GM10248 (cell line): ENCODE measurements around the gene DGKD.

Experiments
- CTCF ChIA-PET: fragments of 300-600 bp; sonication (Branson Sonifier 250); formaldehyde crosslinking; extraction: SDS; loops from one replicate; lab custom pipeline; 2021; ENCODE audit warnings: antibody characterized with exemption; lab: Yijun Ruan, JAX
- POLR2A ChIA-PET: fragments of 350-650 bp; sonication (Branson Sonifier 250); formaldehyde crosslinking; extraction: SDS; loops from one replicate; lab custom pipeline; 2020; ENCODE audit warnings: antibody characterized with exemption; lab: Yijun Ruan, JAX
- DNase-seq: peaks from one replicate; pipeline ENCODE4 v3.0.0; 2012; ENCODE audit errors: extremely low spot score
- TF ChIP-seq, protein P1 (sequence below): IDR thresholded peaks from 2 replicates; pipeline ENCODE4 v1.5.1; 2012; ENCODE audit warnings: mild to moderate bottlenecking, low read depth; ENCODE audit errors: extremely low read depth, missing control alignments, control extremely low read depth

DGKD gene

DNA sequence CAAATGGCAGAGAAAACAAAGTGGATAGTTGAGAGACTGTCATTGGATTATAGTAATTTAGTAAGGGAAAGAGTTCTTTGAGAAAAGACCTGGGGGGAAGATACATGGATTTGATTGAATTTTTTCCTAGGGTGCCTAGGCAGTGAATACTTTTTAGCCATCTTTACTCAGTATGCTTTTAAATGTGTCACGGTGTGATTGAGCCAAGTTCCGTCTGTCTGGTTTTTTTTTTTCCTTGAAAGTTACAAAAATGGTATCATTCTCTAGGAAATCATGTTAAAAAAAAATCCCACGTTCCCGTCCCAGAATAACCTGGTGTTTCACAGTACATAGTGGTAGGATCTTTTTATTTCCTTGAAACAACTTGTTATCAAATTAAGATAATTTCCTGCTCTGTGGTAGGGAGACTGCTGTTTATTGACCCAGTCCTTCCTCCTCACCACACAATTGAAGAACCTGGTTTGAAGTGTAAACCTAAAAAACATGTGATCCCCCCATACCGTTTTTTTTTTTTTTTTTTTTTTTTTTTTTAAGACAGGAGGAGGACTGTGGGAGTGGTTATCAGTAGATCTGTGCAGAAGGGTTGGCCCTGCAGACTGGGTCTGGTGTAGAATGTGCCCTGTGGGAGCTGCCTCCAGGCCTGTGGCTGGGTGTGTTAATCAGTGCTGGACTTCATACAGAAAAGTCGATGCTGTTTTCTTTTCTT is 55.1 kb downstream of the DGKD start:
- POLR2A ChIA-PET: interaction anchor here (0.6 kb wide), 1 partner anchor 348 kb away, joined by 3 read pairs; no protein-coding TSS in a partner anchor
- TF ChIP-seq, protein P1, sequence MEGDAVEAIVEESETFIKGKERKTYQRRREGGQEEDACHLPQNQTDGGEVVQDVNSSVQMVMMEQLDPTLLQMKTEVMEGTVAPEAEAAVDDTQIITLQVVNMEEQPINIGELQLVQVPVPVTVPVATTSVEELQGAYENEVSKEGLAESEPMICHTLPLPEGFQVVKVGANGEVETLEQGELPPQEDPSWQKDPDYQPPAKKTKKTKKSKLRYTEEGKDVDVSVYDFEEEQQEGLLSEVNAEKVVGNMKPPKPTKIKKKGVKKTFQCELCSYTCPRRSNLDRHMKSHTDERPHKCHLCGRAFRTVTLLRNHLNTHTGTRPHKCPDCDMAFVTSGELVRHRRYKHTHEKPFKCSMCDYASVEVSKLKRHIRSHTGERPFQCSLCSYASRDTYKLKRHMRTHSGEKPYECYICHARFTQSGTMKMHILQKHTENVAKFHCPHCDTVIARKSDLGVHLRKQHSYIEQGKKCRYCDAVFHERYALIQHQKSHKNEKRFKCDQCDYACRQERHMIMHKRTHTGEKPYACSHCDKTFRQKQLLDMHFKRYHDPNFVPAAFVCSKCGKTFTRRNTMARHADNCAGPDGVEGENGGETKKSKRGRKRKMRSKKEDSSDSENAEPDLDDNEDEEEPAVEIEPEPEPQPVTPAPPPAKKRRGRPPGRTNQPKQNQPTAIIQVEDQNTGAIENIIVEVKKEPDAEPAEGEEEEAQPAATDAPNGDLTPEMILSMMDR: no peak
- CTCF ChIA-PET: interaction anchor here (1.0 to 10.6 kb wide), 3 partner anchors 10 to 34 kb away, joined by 3 to 121 read pairs (median 5); no protein-coding TSS in a partner anchor
- no peak for DNase-seq

DNA sequence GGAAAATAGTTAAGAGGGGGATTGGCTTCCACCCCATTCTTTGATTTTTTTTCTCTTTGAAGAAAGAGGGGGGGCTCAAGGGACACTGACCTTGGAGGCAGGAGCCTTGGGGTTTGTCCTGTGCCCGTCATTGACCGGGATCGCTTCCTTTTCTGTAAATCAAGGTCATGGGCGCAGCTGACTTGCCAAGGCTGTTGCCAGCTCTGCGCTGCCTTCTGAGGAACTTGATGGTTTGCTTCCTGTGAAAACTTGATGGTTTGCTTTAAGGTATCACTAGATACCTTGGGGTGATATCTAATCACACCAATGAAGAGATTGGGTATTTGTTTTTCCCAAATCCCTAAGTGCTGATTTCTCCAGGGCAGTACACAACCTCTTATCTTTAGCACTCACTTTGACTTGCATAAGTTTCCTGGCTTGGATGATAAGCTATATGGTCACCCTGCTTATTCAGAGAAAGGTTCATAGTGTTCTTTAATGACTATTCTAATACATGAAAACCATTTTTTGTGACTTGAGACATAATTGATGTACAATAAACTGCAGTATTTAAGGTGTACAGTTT is 56.0 kb downstream of the DGKD start:
- POLR2A ChIA-PET: interaction anchor here (0.6 to 1.1 kb wide), 2 partner anchors 9 to 349 kb away, joined by 3 read pairs; no protein-coding TSS in a partner anchor
- TF ChIP-seq, protein P1: no peak
- no peak for DNase-seq
- CTCF ChIA-PET: interaction anchor here (1.0 to 10.6 kb wide), 4 partner anchors 9 to 33 kb away, joined by 3 to 121 read pairs (median 5); no protein-coding TSS in a partner anchor

DNA sequence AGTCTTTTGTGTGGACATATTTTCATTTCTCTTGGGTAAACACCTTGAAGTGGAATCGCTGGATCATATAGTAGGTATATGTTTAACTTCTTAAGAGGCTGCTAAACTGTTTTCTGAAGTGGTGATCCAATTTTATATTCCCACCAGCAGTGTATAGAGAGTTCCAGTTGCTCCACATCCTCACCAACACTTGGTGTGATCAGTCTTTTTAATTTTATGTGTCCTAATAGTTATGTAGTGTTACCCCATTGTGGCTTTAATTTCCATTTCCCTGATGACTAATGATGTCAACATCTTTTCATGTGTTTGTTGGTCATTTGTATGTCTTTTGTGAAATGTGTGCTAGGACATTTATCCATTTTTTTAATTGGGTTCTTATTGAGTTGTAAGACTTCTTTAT is 56.9 kb downstream of the DGKD start:
- TF ChIP-seq, protein P1: no peak
- POLR2A ChIA-PET: no interaction called here
- DNase-seq: no peak
- CTCF ChIA-PET: interaction anchor here (1.0 kb wide), 1 partner anchor 10 kb away, joined by 5 read pairs; no protein-coding TSS in a partner anchor

- CTCF ChIA-PET: no interaction called here
- TF ChIP-seq, protein P1: no peak
These were observed 58.1 kb downstream of the DGKD start for GRCh38 chr2:233412405-233412804.

DNA sequence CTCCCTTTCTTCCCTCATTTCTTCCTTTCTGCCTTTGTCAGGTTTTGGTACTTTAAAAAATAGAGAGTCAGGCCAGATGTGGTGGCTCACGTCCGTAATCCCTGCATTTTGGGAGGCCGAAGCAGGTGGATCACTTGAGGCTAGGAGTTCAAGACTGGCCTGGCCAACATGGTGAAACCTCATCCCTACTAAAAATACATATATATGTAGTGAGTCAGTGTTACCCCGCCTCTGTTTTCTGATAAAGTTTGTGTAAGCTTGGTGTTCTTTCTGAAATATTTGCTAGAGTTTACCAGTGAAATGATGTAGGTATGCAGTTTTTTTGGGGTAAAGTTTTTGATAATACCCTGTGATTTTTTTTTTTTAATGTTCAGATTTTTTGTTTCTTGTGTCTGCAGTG is 58.8 kb downstream of the DGKD start:
- TF ChIP-seq, protein P1: no peak
- DNase-seq: no peak
- ChIA-PET CTCF (interaction anchor here (12.4 kb wide), 1 partner anchor 8 kb away, joined by 121 read pairs; no protein-coding TSS in a partner anchor), POLR2A (no interaction called here)

More at GRCh38 chr2:233412405-233412804, 58.1 kb downstream of the DGKD start:
- no peak for DNase-seq
- POLR2A ChIA-PET: no interaction called here

DNA sequence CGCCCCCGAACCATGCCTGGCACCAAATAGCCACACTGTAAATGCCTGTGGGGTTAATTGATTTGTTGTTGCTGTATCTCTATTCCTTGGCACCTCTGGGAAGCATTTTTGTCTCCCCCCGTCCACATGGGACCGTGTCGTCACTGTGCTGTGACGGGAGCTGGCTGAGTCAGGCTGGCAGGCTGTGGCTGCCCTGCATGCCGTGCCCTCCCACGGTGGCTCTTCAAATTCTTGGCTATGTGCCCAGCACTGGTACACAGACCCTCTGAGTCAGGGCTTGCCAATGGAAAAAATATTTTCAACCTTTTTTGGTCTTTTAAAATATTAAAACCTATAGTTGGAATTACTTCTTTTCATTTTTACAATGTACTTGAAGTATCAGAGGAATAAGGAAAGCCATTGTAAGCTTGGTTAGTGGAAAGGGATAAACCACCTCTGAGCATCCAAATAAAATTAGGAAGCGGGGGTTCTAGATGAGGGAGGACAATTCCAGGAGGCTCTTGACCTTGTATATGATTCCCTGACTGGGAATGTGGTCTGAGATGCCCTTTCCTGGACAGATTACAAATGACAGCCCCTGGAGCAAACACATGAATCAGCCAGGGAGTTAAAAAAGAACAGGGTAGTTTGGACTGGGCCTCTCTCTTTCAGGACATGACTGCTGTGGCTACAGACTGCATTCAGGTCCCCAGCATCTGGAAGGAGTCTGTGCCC is 59.4 kb downstream of the DGKD start:
- CTCF ChIA-PET: interaction anchor here (1.2 to 12.4 kb wide), 3 partner anchors 8 to 298 kb away, joined by 3 to 121 read pairs (median 4); no protein-coding TSS in a partner anchor
- TF ChIP-seq, protein P1: no peak
- no peak for DNase-seq
- POLR2A ChIA-PET: no interaction called here
